ENCODE data around the gene APLP2.

Gene APLP2

DNA sequence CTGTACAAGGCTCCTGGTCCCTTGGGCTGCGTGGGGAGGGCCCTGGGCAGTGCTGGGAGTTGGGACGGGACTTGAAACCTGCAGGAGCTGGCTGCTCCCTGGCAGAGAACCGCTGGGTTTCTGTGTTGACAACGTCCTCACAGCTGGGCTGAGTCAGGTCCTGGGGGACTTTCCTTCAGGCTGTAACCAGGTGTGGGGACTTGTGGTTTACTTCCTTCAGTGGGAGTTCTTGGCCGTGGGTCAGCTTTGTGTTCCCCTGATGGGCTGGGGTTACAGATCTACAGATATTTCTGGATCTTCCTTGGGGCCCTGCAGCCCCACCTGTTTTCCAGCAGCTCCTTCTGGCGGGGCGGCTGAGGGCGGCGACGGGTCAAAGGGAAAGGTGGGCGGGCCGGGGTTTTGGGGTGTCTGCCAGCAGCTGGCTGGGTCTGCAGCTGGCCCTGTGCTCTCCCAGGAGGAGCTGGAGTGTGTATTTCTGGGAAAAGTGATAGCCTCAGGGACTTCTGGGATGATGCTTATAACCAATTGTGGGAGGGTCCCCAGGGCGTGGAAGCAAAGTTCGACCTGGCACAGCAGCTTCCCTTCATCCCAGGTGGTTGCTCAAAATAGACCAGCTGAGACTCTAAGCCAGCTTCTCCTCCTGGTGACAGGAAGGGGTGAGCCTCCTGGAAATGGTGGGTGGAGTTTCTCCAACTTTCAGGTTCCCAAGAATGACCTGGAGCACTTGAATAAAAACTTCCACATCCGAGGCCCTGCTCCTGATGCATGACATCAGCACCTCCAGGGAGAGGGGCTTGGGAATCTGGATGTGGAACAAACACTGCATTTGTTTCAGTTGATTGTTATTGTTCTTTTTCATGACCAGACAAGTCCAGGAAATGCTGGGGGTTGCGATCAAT, 109.0 kb downstream of the APLP2 start:
- no peak overlapping the region for H3K4me2 ChIP-seq (ENCODE audit: insufficient read depth, low read length)
- ATAC-seq (ENCODE audit: insufficient read depth, low read depth) (no peak), DNase-seq (no peak)
- H3K9me3 ChIP-seq (ENCODE audit: insufficient read depth, low read length, severe bottlenecking): no peaks in the 10 kb centered on the region
- no peak for TF ChIP-seq EZH2 (IDR thresholded peaks at IDR 0.05; ENCODE audit: borderline replicate concordance, low read depth, low read length, severe bottlenecking)
- TF ChIP-seq, protein P1, sequence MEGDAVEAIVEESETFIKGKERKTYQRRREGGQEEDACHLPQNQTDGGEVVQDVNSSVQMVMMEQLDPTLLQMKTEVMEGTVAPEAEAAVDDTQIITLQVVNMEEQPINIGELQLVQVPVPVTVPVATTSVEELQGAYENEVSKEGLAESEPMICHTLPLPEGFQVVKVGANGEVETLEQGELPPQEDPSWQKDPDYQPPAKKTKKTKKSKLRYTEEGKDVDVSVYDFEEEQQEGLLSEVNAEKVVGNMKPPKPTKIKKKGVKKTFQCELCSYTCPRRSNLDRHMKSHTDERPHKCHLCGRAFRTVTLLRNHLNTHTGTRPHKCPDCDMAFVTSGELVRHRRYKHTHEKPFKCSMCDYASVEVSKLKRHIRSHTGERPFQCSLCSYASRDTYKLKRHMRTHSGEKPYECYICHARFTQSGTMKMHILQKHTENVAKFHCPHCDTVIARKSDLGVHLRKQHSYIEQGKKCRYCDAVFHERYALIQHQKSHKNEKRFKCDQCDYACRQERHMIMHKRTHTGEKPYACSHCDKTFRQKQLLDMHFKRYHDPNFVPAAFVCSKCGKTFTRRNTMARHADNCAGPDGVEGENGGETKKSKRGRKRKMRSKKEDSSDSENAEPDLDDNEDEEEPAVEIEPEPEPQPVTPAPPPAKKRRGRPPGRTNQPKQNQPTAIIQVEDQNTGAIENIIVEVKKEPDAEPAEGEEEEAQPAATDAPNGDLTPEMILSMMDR (IDR thresholded peaks at IDR 0.05; ENCODE audit: borderline replicate concordance, extremely low read depth, low read length, poor library complexity, severe bottlenecking): no peak
- H3K9ac ChIP-seq (ENCODE audit: low read depth, low read length): no peak overlapping the region
- H3K27ac ChIP-seq (ENCODE audit: low read length): no peak overlapping the region
- no peaks in the 10 kb centered on the region for H3K27me3 ChIP-seq (ENCODE audit: insufficient read depth, low read length, poor library complexity)
- H4K20me1 ChIP-seq (ENCODE audit: insufficient read depth, low read length): no peaks in the 10 kb centered on the region
- H3K79me2 ChIP-seq (ENCODE audit: insufficient read depth, low read length): no peaks in the 10 kb centered on the region
- H3K4me3 ChIP-seq (ENCODE audit: low read depth in 1 of 2, low read length in 2 of 2): no peak overlapping the region
- no peaks in the 10 kb centered on the region for H3K4me1 ChIP-seq (ENCODE audit: insufficient read depth, low read length)
- no peaks in the 10 kb centered on the region for H3K36me3 ChIP-seq (ENCODE audit: insufficient read depth, low read length)
- no peak overlapping the region for H2AFZ ChIP-seq (ENCODE audit: low read depth, low read length)

DNA sequence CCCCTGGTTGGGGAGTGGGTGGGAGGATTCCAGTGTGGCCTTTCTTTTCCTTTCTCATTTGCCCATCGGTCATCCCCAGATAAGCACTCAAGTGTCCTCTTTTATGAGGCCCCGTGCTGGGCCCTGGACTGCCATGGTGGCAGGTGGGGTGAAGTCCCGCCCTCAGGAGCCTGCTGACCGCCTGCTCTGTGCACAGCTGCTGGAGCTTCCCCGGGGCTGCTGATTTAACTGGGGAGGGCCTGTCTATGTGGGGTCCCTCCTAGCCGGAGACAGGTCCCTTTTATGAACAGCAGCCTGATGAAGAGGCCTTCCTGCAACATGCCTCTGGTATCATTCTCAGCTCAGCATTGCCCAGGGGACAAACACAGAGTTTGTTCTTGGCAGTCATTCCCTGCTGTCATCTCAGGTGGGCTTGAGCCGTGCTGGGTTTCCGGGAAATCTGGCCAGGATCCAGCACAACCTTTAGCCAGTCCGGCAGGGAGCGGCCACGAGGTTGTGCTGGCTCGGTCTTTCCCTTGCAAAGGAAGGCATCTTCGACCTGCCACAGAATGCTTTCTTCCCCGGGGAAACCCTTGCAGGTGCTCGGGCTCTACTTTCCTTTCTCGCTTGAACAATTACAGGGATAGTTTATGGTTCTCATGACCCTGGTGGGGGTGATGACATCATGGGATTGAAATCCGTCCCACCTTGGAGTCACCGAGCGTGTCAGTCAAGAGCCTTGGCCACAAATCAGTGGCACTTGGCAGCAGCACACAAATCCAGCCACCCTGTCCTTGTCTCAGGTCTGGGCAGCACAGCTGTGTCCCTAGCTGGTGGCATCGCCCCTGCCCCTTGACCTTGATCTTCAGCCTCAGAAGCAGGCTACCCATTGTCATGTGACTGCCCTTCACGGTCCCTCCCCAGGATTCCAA, 110.0 kb downstream of the APLP2 start:
- ATAC-seq (ENCODE audit: insufficient read depth, low read depth): no peak
- Histone ChIP-seq H3K4me2 (ENCODE audit: insufficient read depth, low read length) (no peak overlapping the region), H3K4me1 (ENCODE audit: insufficient read depth, low read length) (no peaks in the 10 kb centered on the region), H3K27me3 (ENCODE audit: insufficient read depth, low read length, poor library complexity) (no peaks in the 10 kb centered on the region), H3K4me3 (ENCODE audit: low read depth in 1 of 2, low read length in 2 of 2) (no peak overlapping the region), H2AFZ (ENCODE audit: low read depth, low read length) (no peak overlapping the region), H3K79me2 (ENCODE audit: insufficient read depth, low read length) (no peaks in the 10 kb centered on the region), H3K27ac (ENCODE audit: low read length) (no peak overlapping the region), H3K9ac (ENCODE audit: low read depth, low read length) (no peak overlapping the region), H3K36me3 (ENCODE audit: insufficient read depth, low read length) (no peaks in the 10 kb centered on the region), H4K20me1 (ENCODE audit: insufficient read depth, low read length) (no peaks in the 10 kb centered on the region), H3K9me3 (ENCODE audit: insufficient read depth, low read length, severe bottlenecking) (no peaks in the 10 kb centered on the region)
- TF ChIP-seq EZH2 (IDR thresholded peaks at IDR 0.05; ENCODE audit: borderline replicate concordance, low read depth, low read length, severe bottlenecking): no peak
- TF ChIP-seq, protein P1 (IDR thresholded peaks at IDR 0.05; ENCODE audit: borderline replicate concordance, extremely low read depth, low read length, poor library complexity, severe bottlenecking): no peak
- DNase-seq: no peak

DNA sequence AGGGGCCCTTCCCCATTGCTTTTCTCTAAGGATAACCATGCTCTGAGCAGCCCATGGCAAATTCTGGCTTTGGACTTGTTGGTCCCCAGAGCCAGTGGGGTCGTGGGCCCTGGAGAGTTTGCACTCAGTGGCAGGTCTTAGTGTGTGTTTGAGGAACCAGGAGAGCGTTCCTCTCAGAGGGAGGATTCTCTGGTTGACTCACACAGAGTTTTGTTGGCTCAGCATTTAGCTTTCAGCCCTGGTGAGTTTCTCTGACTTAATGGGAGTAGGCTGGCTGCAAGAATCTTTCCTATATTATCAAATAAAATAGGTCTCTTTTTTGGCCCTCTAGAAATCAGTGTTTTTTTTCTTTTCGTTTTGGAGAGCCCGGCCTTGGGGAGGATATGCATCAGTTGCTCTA, 110.8 kb downstream of the APLP2 start:
- no peaks in the 10 kb centered on the region for H3K79me2 ChIP-seq (ENCODE audit: insufficient read depth, low read length)
- no peak for TF ChIP-seq EZH2 (IDR thresholded peaks at IDR 0.05; ENCODE audit: borderline replicate concordance, low read depth, low read length, severe bottlenecking)
- TF ChIP-seq, protein P1 (IDR thresholded peaks at IDR 0.05; ENCODE audit: borderline replicate concordance, extremely low read depth, low read length, poor library complexity, severe bottlenecking): no peak
- H3K9me3 ChIP-seq (ENCODE audit: insufficient read depth, low read length, severe bottlenecking): no peaks in the 10 kb centered on the region
- DNase-seq (no peak), ATAC-seq (ENCODE audit: insufficient read depth, low read depth) (no peak)
- no peak overlapping the region for H3K9ac ChIP-seq (ENCODE audit: low read depth, low read length)
- H3K4me1 ChIP-seq (ENCODE audit: insufficient read depth, low read length): no peaks in the 10 kb centered on the region
- no peak overlapping the region for H2AFZ ChIP-seq (ENCODE audit: low read depth, low read length)
- no peaks in the 10 kb centered on the region for H3K36me3 ChIP-seq (ENCODE audit: insufficient read depth, low read length)
- H3K4me2 ChIP-seq (ENCODE audit: insufficient read depth, low read length): no peak overlapping the region
- no peak overlapping the region for H3K4me3 ChIP-seq (ENCODE audit: low read depth in 1 of 2, low read length in 2 of 2)
- H3K27me3 ChIP-seq (ENCODE audit: insufficient read depth, low read length, poor library complexity): no peaks in the 10 kb centered on the region
- no peak overlapping the region for H3K27ac ChIP-seq (ENCODE audit: low read length)
- H4K20me1 ChIP-seq (ENCODE audit: insufficient read depth, low read length): no peaks in the 10 kb centered on the region

All from DND-41 (cell line).